Type B pancreatic cell (in vitro differentiated cells): Measurements from ENCODE around the gene CDC25A. TPM values are rescaled to one million over a fixed set of nuclear protein-coding genes. Genes with fewer than 3 reads are reported as not detected.

Experiments used
- DNase-seq: peaks from one replicate; pipeline ENCODE4 v3.0.0; 2021; ENCODE audit warnings: mixed read lengths; ENCODE audit not compliant: unreplicated experiment; ENCODE audit errors: extremely low spot score
- H3K27ac Mint-ChIP-seq: 2 replicates; pipeline ENCODE4 v1.8.0; 2021; ENCODE audit warnings: mild to moderate bottlenecking, mixed read lengths
- H3K27me3 Mint-ChIP-seq: 2 replicates; pipeline ENCODE4 v1.8.0; 2021; ENCODE audit warnings: mixed read lengths
- H3K36me3 Mint-ChIP-seq: 2 replicates; pipeline ENCODE4 v1.8.0; 2021; ENCODE audit warnings: mixed read lengths
- H3K4me1 Mint-ChIP-seq: one replicate; pipeline ENCODE4 v1.8.0; 2021; ENCODE audit warnings: mixed read lengths; ENCODE audit not compliant: unreplicated experiment
- H3K4me3 Mint-ChIP-seq: 2 replicates; pipeline ENCODE4 v1.8.0; 2021; ENCODE audit warnings: mild to moderate bottlenecking, mixed read lengths
- H3K9me3 Mint-ChIP-seq: 2 replicates; pipeline ENCODE4 v1.8.0; 2021; ENCODE audit warnings: mixed read lengths
- total RNA-seq: library from RNA; stranded (reverse); gene quantifications from 2 replicates; pipeline ENCODE4 v1.2.1, GENCODE V29; 2021; ENCODE audit warnings: low replicate concordance
- TF ChIP-seq, protein P1 (sequence below): fragments of 200-600 bp; sonication (generic); conservative IDR thresholded peaks from 2 replicates; pipeline ENCODE4 v1.5.0; 2021; ENCODE audit warnings: antibody characterized with exemption, mild to moderate bottlenecking

Gene CDC25A
- total RNA-seq, 1 donor from 2014 or later = 28.0 TPM

DNA sequence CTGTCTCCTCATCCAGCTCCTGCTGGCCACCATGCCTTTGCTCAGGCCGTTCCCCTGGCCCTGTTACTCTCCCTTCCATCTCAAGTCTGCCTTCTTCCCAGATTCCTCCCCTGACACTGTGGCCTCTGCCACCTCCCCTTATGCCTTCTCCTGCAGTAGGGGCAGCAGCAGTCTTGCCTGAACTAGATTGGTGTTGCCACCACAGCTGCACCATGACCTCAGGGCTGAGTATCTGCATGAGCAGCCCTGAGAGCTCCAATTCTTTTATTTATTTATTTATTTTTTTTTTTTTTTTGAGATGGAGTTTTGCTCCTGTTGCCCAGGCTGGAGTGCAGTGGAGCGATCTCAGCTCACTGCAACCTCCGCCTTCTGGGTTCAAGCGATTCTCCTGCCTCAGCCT lies 21.2 kb upstream of the CDC25A start:
- H3K9me3 Mint-ChIP-seq = no peaks in the 10 kb centered on the region
- H3K27me3 Mint-ChIP-seq = no peaks in the 10 kb centered on the region
- no peak for DNase-seq
- H3K36me3 Mint-ChIP-seq = no peaks in the 10 kb centered on the region
- no peaks in the 10 kb centered on the region for H3K4me1 Mint-ChIP-seq
- TF ChIP-seq, protein P1, sequence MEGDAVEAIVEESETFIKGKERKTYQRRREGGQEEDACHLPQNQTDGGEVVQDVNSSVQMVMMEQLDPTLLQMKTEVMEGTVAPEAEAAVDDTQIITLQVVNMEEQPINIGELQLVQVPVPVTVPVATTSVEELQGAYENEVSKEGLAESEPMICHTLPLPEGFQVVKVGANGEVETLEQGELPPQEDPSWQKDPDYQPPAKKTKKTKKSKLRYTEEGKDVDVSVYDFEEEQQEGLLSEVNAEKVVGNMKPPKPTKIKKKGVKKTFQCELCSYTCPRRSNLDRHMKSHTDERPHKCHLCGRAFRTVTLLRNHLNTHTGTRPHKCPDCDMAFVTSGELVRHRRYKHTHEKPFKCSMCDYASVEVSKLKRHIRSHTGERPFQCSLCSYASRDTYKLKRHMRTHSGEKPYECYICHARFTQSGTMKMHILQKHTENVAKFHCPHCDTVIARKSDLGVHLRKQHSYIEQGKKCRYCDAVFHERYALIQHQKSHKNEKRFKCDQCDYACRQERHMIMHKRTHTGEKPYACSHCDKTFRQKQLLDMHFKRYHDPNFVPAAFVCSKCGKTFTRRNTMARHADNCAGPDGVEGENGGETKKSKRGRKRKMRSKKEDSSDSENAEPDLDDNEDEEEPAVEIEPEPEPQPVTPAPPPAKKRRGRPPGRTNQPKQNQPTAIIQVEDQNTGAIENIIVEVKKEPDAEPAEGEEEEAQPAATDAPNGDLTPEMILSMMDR = no peak
- H3K27ac Mint-ChIP-seq = no peak overlapping the region
- H3K4me3 Mint-ChIP-seq = no peak overlapping the region

DNA sequence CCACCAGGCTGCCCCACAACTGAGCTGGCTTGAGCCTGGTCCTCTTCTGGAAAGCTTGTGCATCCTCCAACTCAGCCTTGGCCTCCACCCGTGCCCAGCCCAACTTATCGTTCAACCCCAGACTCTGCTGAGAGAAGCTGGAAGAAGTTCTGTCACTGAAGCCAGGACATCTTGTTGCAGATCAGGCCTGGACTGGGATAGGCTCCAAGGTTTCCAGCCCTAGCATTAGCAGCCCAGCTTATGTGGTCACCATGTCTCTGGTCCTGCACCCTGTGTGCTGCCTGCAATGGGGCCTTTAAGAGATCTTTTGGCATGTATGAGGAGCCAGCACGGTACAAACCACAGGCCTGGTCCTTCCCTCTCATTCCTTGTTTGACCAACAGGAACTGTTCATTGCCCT lies 19.9 kb upstream of the CDC25A start:
- no peak overlapping the region for H3K27ac Mint-ChIP-seq
- TF ChIP-seq, protein P1 = no peak
- H3K9me3 Mint-ChIP-seq = no peaks in the 10 kb centered on the region
- H3K4me1 Mint-ChIP-seq = no peaks in the 10 kb centered on the region
- no peaks in the 10 kb centered on the region for H3K27me3 Mint-ChIP-seq
- no peak for DNase-seq
- H3K4me3 Mint-ChIP-seq = no peak overlapping the region
- no peaks in the 10 kb centered on the region for H3K36me3 Mint-ChIP-seq

DNA sequence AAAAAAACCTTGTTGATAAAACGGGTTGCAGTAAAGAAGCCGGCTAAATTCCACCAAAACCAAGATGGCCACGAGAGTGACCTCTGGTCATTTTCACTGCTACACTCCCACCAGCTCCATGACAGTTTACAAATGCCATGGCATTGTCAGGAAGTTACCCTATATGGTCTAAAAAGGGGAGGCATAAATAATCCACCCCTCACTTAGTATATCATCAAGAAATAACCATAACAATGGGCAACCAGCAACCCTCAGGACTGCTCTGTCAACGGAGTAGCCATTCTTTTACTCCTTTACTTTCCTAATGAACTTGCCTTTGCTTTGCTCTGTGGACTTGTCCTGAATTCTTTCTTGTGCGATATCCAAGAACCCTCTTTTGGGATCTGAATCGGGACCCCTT lies 14.4 kb upstream of the CDC25A start:
- Mint-ChIP-seq H3K4me1 (no peaks in the 10 kb centered on the region), H3K9me3 (no peaks in the 10 kb centered on the region), H3K27ac (no peak overlapping the region), H3K27me3 (no peaks in the 10 kb centered on the region), H3K36me3 (no peaks in the 10 kb centered on the region), H3K4me3 (no peak overlapping the region)
- TF ChIP-seq, protein P1 = no peak
- no peak for DNase-seq

DNA sequence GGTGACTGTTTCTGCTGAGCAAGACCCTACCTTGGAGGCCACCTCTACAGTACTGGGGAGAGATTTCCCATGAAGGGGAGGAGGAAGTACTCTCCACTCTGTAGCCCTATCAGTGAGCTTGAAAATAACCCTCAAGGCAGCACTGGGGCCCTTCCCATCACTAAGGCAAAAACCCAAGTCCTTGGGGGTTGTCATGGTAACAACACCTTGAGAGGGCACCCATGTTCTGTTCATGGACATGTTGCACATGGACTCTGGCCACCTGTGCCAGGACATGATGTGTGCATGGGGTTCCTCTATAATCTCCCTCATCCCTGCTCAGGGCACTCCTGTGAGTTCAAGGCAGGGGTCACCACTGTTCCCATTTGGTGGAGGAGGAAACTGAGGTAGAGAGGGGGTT lies 10.9 kb upstream of the CDC25A start:
- TF ChIP-seq, protein P1 = no peak
- no peak for DNase-seq
- Mint-ChIP-seq H3K4me3 (no peak overlapping the region), H3K9me3 (no peaks in the 10 kb centered on the region), H3K27ac (no peak overlapping the region), H3K4me1 (no peaks in the 10 kb centered on the region), H3K27me3 (no peaks in the 10 kb centered on the region), H3K36me3 (no peaks in the 10 kb centered on the region)

DNA sequence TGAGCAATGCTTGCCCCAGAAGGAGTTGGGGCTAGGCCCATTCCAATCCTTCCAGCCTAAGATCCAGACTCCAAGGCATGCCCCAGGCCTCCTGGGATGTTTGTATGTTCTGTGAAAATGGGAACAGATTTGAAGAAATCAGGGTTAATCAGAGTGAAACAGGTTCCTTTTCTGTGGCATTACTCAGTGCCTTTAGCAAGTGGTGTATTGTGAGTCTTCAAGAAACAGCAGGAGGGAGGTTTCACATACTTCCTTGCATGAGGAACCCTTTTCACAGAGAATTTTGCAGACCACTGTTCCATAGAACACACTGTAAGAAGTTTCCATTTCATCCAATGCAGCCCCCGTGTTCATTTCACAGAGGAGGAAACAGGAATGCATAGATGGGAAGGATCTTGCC lies 8.4 kb upstream of the CDC25A start:
- H3K27me3 Mint-ChIP-seq = no peaks in the 10 kb centered on the region
- no peak for DNase-seq
- no peak overlapping the region for H3K4me3 Mint-ChIP-seq
- H3K36me3 Mint-ChIP-seq = no peaks in the 10 kb centered on the region
- no peak overlapping the region for H3K27ac Mint-ChIP-seq
- no peaks in the 10 kb centered on the region for H3K4me1 Mint-ChIP-seq
- no peaks in the 10 kb centered on the region for H3K9me3 Mint-ChIP-seq
- TF ChIP-seq, protein P1 = no peak

DNA sequence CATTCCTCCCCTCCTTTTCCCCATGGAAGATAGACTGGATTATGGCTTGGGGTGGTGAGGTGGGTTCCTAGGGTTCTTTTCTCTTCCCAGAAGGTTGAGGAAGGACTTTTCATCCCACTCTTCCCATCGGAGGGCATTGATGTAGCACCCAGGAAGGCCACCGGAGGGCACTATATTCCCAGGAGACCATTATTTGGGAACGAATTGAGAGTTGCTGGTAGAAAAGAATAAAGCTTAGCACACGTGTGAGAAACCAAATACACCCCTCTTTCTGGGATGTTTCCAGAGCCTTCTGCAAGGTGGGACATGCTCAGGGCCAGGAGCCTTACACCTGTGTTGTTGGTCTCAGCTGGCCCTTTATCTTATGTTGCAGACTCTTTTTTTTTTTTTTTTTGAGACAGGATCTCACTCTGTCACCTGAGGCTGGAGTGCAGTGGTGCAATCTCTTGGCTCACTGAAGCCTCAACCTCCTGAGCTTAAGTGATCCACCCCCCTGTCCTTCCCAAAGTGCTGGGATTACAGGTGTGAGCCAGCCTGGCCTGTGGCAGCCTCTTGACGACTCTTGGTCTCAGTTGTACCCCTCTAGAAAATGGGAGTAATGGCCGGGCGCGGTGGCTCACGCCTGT lies 6.3 kb upstream of the CDC25A start:
- Mint-ChIP-seq H3K36me3 (no peaks in the 10 kb centered on the region), H3K4me3 (no peak overlapping the region), H3K4me1 (no peaks in the 10 kb centered on the region), H3K27me3 (no peaks in the 10 kb centered on the region), H3K27ac (no peak overlapping the region), H3K9me3 (no peaks in the 10 kb centered on the region)
- DNase-seq = no peak
- TF ChIP-seq, protein P1 = peak; percentile 86
